HG03135 (cell line): ENCODE results near the gene ACTC1.
"Not testable (repeated sequence)": the region's sequence is repeated elsewhere in the genome, so short reads cannot be mapped to it uniquely, and the experiment has no call there.

ENCODE experiments used
- ATAC-seq: cut with Tn5 transposase; IDR thresholded peaks from one replicate; pipeline ENCODE4 v1.9.1; 2021; ENCODE audit warnings: mild to moderate bottlenecking, moderate library complexity; ENCODE audit not compliant: unreplicated experiment

ACTC1 gene

GRCh38 chr15:34795267-34796081 lies at the start of gene ACTC1:
ACTC1 (minus strand) TSS chr15:34795549; CDS start chr15:34794808, 741 bp downstream.
- no peak for ATAC-seq

- no peak for ATAC-seq
Measured at GRCh38 chr15:34841262-34841725, 45.9 kb upstream of the ACTC1 start.

- no peak for ATAC-seq
Measured at GRCh38 chr15:34838282-34838681, 42.9 kb upstream of the ACTC1 start.

GRCh38 chr15:34837246-34838016 lies 42.1 kb upstream of the ACTC1 start:
- ATAC-seq = no peak

- no peak for ATAC-seq
Measured at GRCh38 chr15:34828145-34828911, 33.0 kb upstream of the ACTC1 start.

GRCh38 chr15:34821831-34822230 lies 26.5 kb upstream of the ACTC1 start:
- ATAC-seq = no peak

GRCh38 chr15:34820110-34820509 lies 24.8 kb upstream of the ACTC1 start:
- no peak for ATAC-seq

GRCh38 chr15:34818526-34818925 lies 23.2 kb upstream of the ACTC1 start:
- no peak for ATAC-seq

GRCh38 chr15:34815836-34816235 lies 20.5 kb upstream of the ACTC1 start:
- ATAC-seq = no peak

- no peak for ATAC-seq
Measured at GRCh38 chr15:34813446-34814190, 18.3 kb upstream of the ACTC1 start.

- ATAC-seq = not testable (repeated sequence)
Measured at GRCh38 chr15:34812868-34813365, 17.6 kb upstream of the ACTC1 start.

GRCh38 chr15:34812369-34812768 lies 17.0 kb upstream of the ACTC1 start:
- no peak for ATAC-seq

GRCh38 chr15:34810443-34811129 lies 15.2 kb upstream of the ACTC1 start:
- no peak for ATAC-seq

- no peak for ATAC-seq
Measured at GRCh38 chr15:34809186-34809585, 13.8 kb upstream of the ACTC1 start.

GRCh38 chr15:34808016-34808415 lies 12.7 kb upstream of the ACTC1 start:
- no peak for ATAC-seq

- ATAC-seq = not testable (repeated sequence)
Measured at GRCh38 chr15:34807241-34807640, 11.9 kb upstream of the ACTC1 start.

- no peak for ATAC-seq
Measured at GRCh38 chr15:34804776-34805175, 9.4 kb upstream of the ACTC1 start.

GRCh38 chr15:34804113-34804512 lies 8.8 kb upstream of the ACTC1 start:
- no peak for ATAC-seq

- ATAC-seq = no peak
Measured at GRCh38 chr15:34802803-34803750, 7.7 kb upstream of the ACTC1 start.
